GM18499 (cell line): Measurements from ENCODE around the gene DAB2IP.

ENCODE experiments used
- ATAC-seq: cut with Tn5 transposase; IDR thresholded peaks from one replicate; pipeline ENCODE4 v1.9.1; 2021; ENCODE audit warnings: moderate number of reproducible peaks; ENCODE audit not compliant: insufficient read depth, unreplicated experiment

The DAB2IP gene

GRCh38 chr9:121717141-121717991 is 65.9 kb downstream of the DAB2IP start:
- ATAC-seq: no peak

- no peak for ATAC-seq
Observed at GRCh38 chr9:121718084-121718483, 66.7 kb downstream of the DAB2IP start.

GRCh38 chr9:121718501-121718900 is 67.1 kb downstream of the DAB2IP start:
- ATAC-seq: no peak

DNA sequence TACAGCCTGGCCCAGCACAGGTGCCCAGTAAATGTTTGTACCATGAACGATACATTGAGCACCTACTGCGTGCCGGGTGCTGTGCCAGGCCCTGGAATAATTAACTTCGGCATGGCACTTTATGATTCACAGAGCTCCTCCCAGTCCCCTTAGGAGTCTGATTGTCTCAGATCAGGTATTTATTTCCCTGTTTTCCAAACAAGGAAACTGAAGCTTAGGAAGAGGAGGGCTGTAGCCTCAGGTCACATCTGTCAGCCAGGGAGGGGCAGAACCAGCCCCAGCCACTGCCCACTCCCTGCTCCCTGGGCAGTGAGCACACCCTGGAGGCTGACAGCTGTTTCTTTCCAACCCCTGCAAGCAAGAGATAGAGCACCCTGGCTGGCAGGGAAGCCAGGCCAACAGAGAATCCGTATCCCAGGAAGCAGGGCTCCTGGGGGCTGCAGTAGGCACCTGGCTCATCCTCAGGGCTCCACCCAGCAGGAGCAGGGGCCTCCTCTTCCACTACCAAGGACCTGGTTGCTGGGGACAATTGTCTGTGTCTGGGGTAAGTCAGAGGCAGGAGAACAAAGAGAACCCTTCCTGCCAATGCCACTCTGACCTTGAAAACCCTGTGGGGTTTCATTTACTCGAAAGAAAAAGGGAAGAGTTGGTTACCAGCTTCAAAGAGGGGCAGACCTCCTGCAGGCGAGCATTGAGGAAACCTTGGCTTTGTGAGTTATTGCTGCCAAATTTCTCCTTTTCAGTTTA is 69.0 kb downstream of the DAB2IP start:
- ATAC-seq: no peak

DNA sequence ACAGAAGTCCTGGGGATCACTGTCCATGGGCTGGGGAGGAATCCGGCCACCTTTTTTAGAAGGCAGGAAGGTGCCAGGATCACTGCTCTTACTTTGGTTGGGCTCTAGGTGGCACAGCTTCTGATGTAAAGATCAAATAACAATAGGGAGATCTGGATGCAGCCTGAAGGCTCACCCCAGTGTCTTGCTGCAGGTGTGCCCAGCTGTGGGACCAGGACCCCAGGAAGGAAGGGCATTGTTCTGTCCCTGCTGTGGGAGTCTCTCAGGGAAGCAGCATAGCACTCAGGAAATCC is 69.6 kb downstream of the DAB2IP start:
- ATAC-seq: no peak

DNA sequence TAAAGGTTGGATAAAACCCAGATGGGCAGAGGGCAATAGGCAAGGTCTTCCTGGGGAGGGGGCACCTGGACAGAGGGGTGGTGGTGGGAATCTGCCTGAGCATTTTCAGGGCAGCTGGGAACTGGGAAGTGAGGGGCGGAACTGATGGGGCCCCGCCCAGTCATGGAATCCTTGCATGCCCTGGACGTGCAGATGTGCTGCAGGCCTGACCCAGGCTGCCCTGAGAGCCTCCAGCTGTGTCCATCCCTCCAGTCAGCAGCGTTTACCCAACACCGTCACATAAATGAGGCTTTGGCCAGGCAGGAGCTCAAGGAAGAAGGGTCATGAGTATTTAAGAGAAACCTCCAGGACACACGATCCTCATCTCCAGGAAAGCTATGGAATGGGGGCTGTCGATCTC is 70.3 kb downstream of the DAB2IP start:
- no peak for ATAC-seq

- ATAC-seq: no peak
Observed at GRCh38 chr9:121725008-121725775, 73.8 kb downstream of the DAB2IP start.

DNA sequence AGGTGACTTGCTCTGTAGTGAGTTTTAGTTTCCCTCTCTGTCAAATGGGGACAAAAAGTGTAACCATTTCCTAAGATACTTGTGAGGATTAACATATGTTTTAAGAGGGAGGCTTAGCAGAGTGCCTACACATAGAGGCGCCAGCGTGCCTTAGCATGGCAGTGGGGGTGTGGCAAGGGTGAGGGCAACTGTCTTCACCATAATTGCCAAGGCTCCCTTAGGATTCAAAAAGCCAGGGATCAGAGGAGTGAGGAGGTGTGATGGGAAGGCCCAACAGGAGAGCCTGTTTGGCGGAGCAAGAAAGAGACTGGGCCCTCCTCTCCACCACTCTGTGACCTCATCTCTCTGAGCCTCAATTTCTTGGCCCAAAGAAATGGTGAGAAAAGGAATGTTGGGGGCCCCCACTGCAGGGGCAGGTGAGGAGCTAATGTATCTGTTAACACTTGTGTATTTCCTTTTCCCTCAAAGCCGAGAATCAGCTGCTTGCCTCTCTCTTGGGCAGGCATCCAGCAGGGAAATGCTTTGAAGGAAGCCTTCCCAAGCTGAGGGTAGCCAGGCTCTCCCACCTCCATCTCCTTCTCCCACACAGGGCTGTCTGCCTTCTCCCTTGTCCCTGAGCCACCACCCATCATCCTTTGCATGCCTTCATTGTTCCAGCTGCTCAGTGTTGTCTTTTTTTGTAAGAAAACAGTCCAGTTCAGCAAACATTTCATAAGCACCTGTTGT is 76.0 kb downstream of the DAB2IP start:
- ATAC-seq: no peak

DNA sequence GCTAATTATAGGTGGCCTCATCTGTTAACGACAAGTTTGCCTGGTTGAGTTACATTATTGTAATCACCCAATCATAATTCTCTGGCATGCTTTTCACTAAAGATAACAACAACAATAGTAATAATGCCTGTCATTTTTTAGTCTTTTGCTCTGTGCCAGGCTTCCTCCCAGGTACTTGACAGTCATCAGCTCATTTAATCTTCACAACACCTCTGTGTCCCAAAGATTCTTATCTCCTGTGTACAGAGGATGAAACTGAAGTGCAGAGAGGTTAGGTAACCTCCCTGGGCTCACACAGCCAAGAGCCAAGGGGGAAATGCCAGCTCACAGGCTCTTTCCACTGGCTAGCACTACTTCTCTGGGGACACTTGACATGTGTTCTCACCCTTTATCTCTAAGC is 77.5 kb downstream of the DAB2IP start:
- ATAC-seq: no peak

- no peak for ATAC-seq
Observed at GRCh38 chr9:121729769-121730562, 78.5 kb downstream of the DAB2IP start.

- ATAC-seq: no peak
Observed at GRCh38 chr9:121731090-121731489, 79.7 kb downstream of the DAB2IP start.

DNA sequence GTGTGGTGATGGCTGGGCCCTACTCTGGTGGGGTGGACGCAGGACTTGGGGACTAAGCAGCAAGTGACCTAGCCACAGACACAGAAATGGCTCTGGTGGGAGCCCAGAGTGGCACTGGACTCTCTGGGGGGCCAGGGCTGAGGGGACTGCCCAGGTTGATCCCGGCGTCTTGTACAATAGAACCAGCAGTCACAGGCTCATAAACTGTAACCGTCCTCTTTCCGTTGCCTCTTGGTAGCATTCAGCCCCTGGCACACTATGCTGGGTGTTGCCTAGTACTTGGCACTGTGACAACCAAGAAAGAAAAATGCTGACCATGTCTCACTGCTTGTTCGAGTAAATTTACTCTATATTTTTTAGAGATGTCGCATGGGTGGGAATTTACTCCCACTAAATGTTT is 80.5 kb downstream of the DAB2IP start:
- no peak for ATAC-seq

- ATAC-seq: no peak
Observed at GRCh38 chr9:121732389-121732788, 81.0 kb downstream of the DAB2IP start.

- no peak for ATAC-seq
Observed at GRCh38 chr9:121732886-121733285, 81.5 kb downstream of the DAB2IP start.

DNA sequence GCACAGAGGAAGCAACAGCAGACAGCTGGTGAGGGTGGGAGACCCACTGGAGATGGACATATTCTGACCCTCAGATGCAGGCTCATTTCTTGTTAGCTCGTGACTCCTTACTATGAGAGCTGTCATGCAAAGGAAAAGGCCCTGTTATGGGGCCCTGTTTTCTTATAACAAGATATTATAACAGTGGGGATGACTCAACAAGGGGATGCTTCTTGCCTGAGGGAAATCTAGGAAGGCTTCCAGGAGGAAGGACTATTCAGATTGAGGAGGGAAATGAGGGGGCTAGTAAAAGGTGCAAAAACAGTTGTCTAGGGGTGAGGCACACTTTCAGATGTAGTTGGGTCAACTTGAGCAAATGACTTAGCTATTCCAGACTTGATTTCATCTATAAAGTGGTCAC is 83.0 kb downstream of the DAB2IP start:
- no peak for ATAC-seq

- no peak for ATAC-seq
Observed at GRCh38 chr9:121735065-121735792, 83.8 kb downstream of the DAB2IP start.

GRCh38 chr9:121735793-121736770 is 84.6 kb downstream of the DAB2IP start:
- ATAC-seq: no peak

DNA sequence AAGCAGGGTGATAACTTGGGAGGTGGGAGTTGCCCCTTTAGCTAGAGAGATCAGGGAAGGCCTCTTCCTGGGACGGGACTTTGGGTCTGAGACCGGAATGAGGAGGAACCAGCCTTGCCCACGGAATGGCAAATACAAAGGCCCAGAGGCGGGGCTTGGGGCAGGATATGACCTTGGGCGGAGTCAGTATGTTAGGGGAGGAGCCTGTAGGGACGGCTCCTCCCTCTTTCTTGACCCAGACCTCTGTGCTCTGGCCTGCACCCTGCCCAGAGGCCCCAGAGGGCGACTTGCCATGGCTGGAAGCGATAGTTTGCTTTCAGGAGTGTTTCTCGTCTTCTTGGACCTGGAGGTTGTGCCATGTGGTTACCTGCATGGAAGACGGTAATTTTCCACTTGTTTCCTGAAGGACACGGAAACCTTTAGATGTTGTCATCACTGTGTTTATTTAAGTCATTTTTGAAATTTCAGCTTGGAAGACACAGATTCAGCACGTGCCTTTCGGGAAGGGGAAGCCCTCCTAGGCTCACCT is 85.6 kb downstream of the DAB2IP start:
- no peak for ATAC-seq
